Measurements from ENCODE around the gene PRSS21.

GRCh38 chr16:2848933-2849725 is 32.1 kb downstream of the PRSS21 start:
- TF ChIP-seq CTCF (IDR thresholded peaks at IDR 0.05) (no peak), POLR2A (IDR thresholded peaks at IDR 0.05) (no peak)

Measured in sigmoid colon (tissue), 3 donors.